C4-2B (cell line): ENCODE data around the gene RAB44.

Experiments used
- CTCF ChIP-seq: fragments of 450-650 bp; conservative IDR thresholded peaks from 2 replicates; pipeline ENCODE4 v1.5.1; 2017; ENCODE audit warnings: mild to moderate bottlenecking
- ZFX ChIP-seq: fragments of 450-650 bp; IDR thresholded peaks from 2 replicates; pipeline ENCODE4 v1.6.1; 2017

- no peak for TF ChIP-seq CTCF
- no peak for TF ChIP-seq ZFX
Measured at GRCh38 chr6:36682328-36683144, 15.1 kb upstream of the RAB44 start.
